Right lung (tissue), 5 donors: ENCODE data around the gene HTR3D. TPM values are rescaled to one million over a fixed set of nuclear protein-coding genes. Genes with fewer than 3 reads are reported as not detected.
"Not testable (repeated sequence)": the region's sequence is repeated elsewhere in the genome, so short reads cannot be mapped to it uniquely, and the experiment has no call there.

Source experiments
- DNase-seq, 2 donors: peaks; one replicate each; pipeline ENCODE4 v3.0.0-alpha.2; 2013
- polyA plus RNA-seq, 5 donors: library from polyadenylated mRNA; unstranded; fragments of 120-200 nt; gene quantifications; one replicate each; pipeline versions ENCODE4 v1.2.1 to v1.2.3, GENCODE V29; 2013; ENCODE audit warnings: inconsistent platforms in 1 of 5, low replicate concordance in 1 of 5; ENCODE audit not compliant: insufficient read length in 5 of 5, insufficient read depth in 1 of 5

Gene HTR3D
- polyA plus RNA-seq, 5 donors, result not detected

- no peak for DNase-seq
These were observed 15.4 kb upstream of the HTR3D start for GRCh38 chr3:184016169-184016570.

- peak; percentile 55 to 56 for DNase-seq
These were observed 14.5 kb upstream of the HTR3D start for GRCh38 chr3:184016811-184017671.

GRCh38 chr3:184017672-184018423 lies 13.7 kb upstream of the HTR3D start, which contains the start of gene ABCC5:
TSS of gene ABCC5 (minus strand) at chr3:184017884. CDS start at chr3:184014392, 3,492 bp downstream.
- DNase-seq, result peak; percentile 90 to 91

- DNase-seq, result no peak
These were observed 13.0 kb upstream of the HTR3D start for GRCh38 chr3:184018424-184018973.

GRCh38 chr3:184022323-184022722 lies 9.2 kb upstream of the HTR3D start:
- DNase-seq, result no peak

GRCh38 chr3:184025256-184025655 lies 6.3 kb upstream of the HTR3D start:
- not testable (repeated sequence) for DNase-seq

GRCh38 chr3:184028275-184028890 lies 3.2 kb upstream of the HTR3D start:
- DNase-seq, result not testable (repeated sequence)

GRCh38 chr3:184029443-184029842 lies 2.1 kb upstream of the HTR3D start:
- DNase-seq, result no peak

- no peak for DNase-seq
These were observed 1.0 kb upstream of the HTR3D start for GRCh38 chr3:184030536-184030935.

GRCh38 chr3:184037816-184038215 lies 6.3 kb downstream of the HTR3D start:
- DNase-seq, result no peak

GRCh38 chr3:184038307-184038706 lies 6.8 kb downstream of the HTR3D start:
- not testable (repeated sequence) for DNase-seq

GRCh38 chr3:184039414-184039813 lies 7.9 kb downstream of the HTR3D start:
- no peak for DNase-seq

GRCh38 chr3:184040010-184040409 lies 8.5 kb downstream of the HTR3D start:
- no peak for DNase-seq

GRCh38 chr3:184042617-184043016 lies 11.1 kb downstream of the HTR3D start:
- no peak for DNase-seq

- no peak for DNase-seq
These were observed 14.5 kb downstream of the HTR3D start for GRCh38 chr3:184045995-184046394.

- no peak for DNase-seq
These were observed 18.8 kb downstream of the HTR3D start for GRCh38 chr3:184050217-184050847.

- DNase-seq, result no peak
These were observed 21.2 kb downstream of the HTR3D start, which contains the start of gene HTR3C for GRCh38 chr3:184052767-184053166. TSS of gene HTR3C (plus strand) at chr3:184053047. CDS start at chr3:184053081, 34 bp downstream.

GRCh38 chr3:184058029-184058428 lies 26.5 kb downstream of the HTR3D start:
- no peak for DNase-seq

- DNase-seq, result no peak
These were observed 27.9 kb downstream of the HTR3D start for GRCh38 chr3:184059424-184059823.

GRCh38 chr3:184062637-184063036 lies 31.1 kb downstream of the HTR3D start:
- DNase-seq, result no peak

GRCh38 chr3:184066211-184066610 lies 34.7 kb downstream of the HTR3D start:
- no peak for DNase-seq
